Measurements from ENCODE around the gene CRIP3. TPM values are rescaled to one million over a fixed set of nuclear protein-coding genes. Genes with fewer than 3 reads are reported as not detected.

The CRIP3 gene
- total and polyA plus RNA-seq, 10 of the 15 experiments (the other 5 are each of a cell fraction or from before 2014, with no cell fraction given): 1.5 to 9.2 (median 2.2) TPM

GRCh38 chr6:43325876-43326275 lies 17.2 kb upstream of the CRIP3 start:
- Histone ChIP-seq H3K9me3 (replicated peaks; ENCODE audit: control insufficient read depth, insufficient read depth, low read length) (peaks cover 2% of the 10 kb centered on the region; the same call in 2 of the 3 replicates), H4K20me1 (ENCODE audit: control insufficient read depth, insufficient read depth) (no peaks in the 10 kb centered on the region), H2AFZ (ENCODE audit: control insufficient read depth, low read depth, low read length) (no peak overlapping the region), H3K36me3 (ENCODE audit: control insufficient read depth in 2 of 2, insufficient read depth in 2 of 2, low read length in 1 of 2) (peaks cover 0 to 7% of the 10 kb centered on the region in 2 experiments; a peak in 2 of 4 replicates), H3K27ac (ENCODE audit: control insufficient read depth, insufficient read depth) (no peak overlapping the region), H3K27me3 (replicated peaks in 1 of 2; ENCODE audit: control insufficient read depth in 2 of 2, insufficient read depth in 2 of 2, low read length in 1 of 2) (no peaks in the 10 kb centered on the region), H3K9ac (ENCODE audit: control insufficient read depth, insufficient read depth, low read length) (no peak overlapping the region), H3K4me3 (no peak overlapping the region), H3K4me2 (ENCODE audit: control insufficient read depth, insufficient read depth) (no peak overlapping the region), H3K79me2 (ENCODE audit: control insufficient read depth, insufficient read depth, low read length) (no peaks in the 10 kb centered on the region), H3K4me1 (ENCODE audit: control insufficient read depth, insufficient read depth, low read length) (peaks cover 9% of the 10 kb centered on the region)
- FAIRE-seq (no peak), ATAC-seq (no peak), DNase-seq (ENCODE audit: low read depth, low spot score) (no peak)
- TF ChIP-seq SPI1 (IDR thresholded peaks at IDR 0.05; ENCODE audit: borderline replicate concordance, insufficient read depth, low read depth, low read length) (peak; percentile 12; the same call in 1 of the 2 replicates), NFIC (IDR thresholded peaks at IDR 0.05; ENCODE audit: low read depth, low read length) (no peak), ZNF274 (IDR thresholded peaks at IDR 0.05; ENCODE audit: insufficient read depth, insufficient read length) (no peak), SIN3A (IDR thresholded peaks at IDR 0.05; ENCODE audit: low read depth, low read length) (no peak), YBX1 (IDR thresholded peaks at IDR 0.05) (no peak), MAX (IDR thresholded peaks at IDR 0.05; ENCODE audit: low read depth, low read length) (no peak), ZNF687 (IDR thresholded peaks at IDR 0.05) (no peak)
- in situ Hi-C loops (cut with MboI) (no loop called here), intact Hi-C loops (cut with micrococcal nuclease; ENCODE audit: unreplicated experiment) (no loop called here)
- ChIA-PET SMC1A (ENCODE audit: uncharacterized antibody, unreplicated experiment) (interaction anchor here (1.4 to 2.5 kb wide), 2 partner anchors 8 kb away, joined by 5 to 8 read pairs; no protein-coding TSS in a partner anchor), CTCF (interaction anchor here (0.9 to 9.3 kb wide), 3 partner anchors 11 to 19 kb away, joined by 3 to 83 read pairs (median 7); partner anchors contain the start of gene CRIP3), POLR2A (interaction anchor here (0.7 kb wide), 1 partner anchor 18 kb away, joined by 3 read pairs; the partner anchor contains the start of gene CRIP3), RAD21 (ENCODE audit: unreplicated experiment) (no interaction called here)
- WGBS (ENCODE audit: insufficient coverage, insufficient replicate concordance, low lambda C conversion rate, missing lambda C conversion rate): 5% methylated on average over 1 of the region's 1 CpG
- no TSS peak for BruUV-seq (replicated peaks)
